ENCODE results near the gene GBP7.

Gene GBP7

GRCh38 chr1:89087241-89087640 lies 88.6 kb downstream of the GBP7 start:
- no peaks in the 10 kb centered on the region for H3K4me1 ChIP-seq (ENCODE audit: insufficient read depth, low read length)

GRCh38 chr1:89085781-89086180 lies 90.0 kb downstream of the GBP7 start:
- H3K4me3 ChIP-seq (ENCODE audit: low read length): no peak overlapping the region
- no peaks in the 10 kb centered on the region for H3K36me3 ChIP-seq (ENCODE audit: insufficient read depth, low read length)
- no peaks in the 10 kb centered on the region for H3K27me3 ChIP-seq (ENCODE audit: insufficient read depth, low read length)
- H3K4me1 ChIP-seq (ENCODE audit: insufficient read depth, low read length): peaks cover 2% of the 10 kb centered on the region
- no peaks in the 10 kb centered on the region for H3K9me3 ChIP-seq (ENCODE audit: low read length)
- no peak overlapping the region for H2AFZ ChIP-seq (ENCODE audit: low read depth, low read length)

More at GRCh38 chr1:89087241-89087640, 88.6 kb downstream of the GBP7 start:
- H3K27me3 ChIP-seq (ENCODE audit: insufficient read depth, low read length): no peaks in the 10 kb centered on the region
- no peak overlapping the region for H2AFZ ChIP-seq (ENCODE audit: low read depth, low read length)
- no peaks in the 10 kb centered on the region for H3K36me3 ChIP-seq (ENCODE audit: insufficient read depth, low read length)
- H3K9me3 ChIP-seq (ENCODE audit: low read length): no peaks in the 10 kb centered on the region
- no peak overlapping the region for H3K4me3 ChIP-seq (ENCODE audit: low read length)

Measured in neuron (in vitro differentiated cells).